Suppressor macrophage (primary cell): ENCODE data around the gene CGREF1.
"Not testable (repeated sequence)": the region's sequence is repeated elsewhere in the genome, so short reads cannot be mapped to it uniquely, and the experiment has no call there.

Experiments used
- DNase-seq, 4 experiments: peaks; one replicate each; pipeline ENCODE4 v3.0.0-alpha.2; 2020 to 2022

CGREF1 gene

GRCh38 chr2:27110603-27111352 lies 8.2 kb downstream of the CGREF1 start:
- DNase-seq = not testable (repeated sequence)

DNA sequence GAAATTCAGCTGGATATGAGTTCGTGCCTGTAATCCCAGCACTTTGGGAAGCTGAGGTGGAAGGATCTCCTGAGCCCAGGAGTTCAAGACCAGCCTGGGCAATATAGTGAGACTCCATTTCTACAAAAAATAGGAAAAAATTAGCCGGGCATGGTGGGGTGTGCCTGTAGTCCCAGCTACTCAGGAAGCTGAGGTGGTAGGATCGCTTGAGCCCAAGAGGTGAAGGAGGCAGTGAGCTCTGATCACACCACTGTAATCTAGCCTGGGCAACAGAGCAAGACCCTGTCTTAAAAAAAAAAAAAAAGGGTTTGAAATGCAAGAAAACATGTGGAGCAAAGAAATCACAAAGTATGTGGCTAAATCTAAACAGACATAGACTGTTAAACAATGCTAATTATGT lies 9.8 kb downstream of the CGREF1 start:
- DNase-seq = no peak

GRCh38 chr2:27108221-27108620 lies 10.7 kb downstream of the CGREF1 start:
- DNase-seq = no peak

GRCh38 chr2:27105981-27106380 lies 12.9 kb downstream of the CGREF1 start:
- DNase-seq = peak in 1 of 4 experiments; percentile 13

DNA sequence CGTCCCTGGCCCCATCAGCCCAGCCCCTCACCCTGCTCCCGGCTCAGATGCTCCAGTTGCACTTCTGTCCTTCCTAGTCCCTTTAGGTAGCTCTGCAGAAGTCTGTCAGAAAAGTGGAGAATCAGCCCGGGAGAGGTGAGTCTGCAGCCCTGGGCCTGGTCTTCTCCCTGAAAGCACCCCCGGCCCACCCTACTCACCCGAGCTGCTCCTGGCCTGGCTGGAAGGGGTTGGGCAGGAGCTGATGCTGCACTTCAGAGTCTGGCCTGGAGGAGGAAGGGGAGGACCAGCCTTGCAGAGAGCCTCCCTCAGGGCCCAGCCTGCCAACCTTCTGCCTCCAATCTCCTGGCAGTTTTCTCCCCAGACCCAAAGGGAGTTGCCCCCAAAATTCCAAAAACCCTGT lies 16.6 kb downstream of the CGREF1 start:
- DNase-seq = no peak

- DNase-seq = no peak
Observed at GRCh38 chr2:27100036-27100435, 18.9 kb downstream of the CGREF1 start.

GRCh38 chr2:27099334-27099955 lies 19.5 kb downstream of the CGREF1 start:
- DNase-seq = no peak

DNA sequence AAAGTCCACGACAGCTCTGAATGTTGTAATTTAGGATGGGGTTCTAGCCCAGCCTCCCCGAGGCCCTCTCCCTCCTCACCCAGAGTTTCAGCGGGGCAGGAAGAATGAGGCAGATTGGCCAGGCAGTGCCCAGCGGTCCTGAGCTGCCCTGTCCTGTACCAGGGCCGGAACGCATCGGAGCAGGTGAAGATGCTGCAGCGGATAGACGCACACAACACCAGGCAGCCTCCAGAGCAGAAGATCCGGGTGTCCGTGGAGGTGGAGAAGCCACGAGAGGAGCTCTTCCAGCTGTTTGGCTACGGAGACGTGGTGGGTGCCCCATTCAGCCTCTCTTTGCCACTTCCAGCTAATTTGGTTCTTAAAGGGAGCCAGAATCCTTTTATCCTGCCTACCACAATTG lies 21.6 kb downstream of the CGREF1 start:
- DNase-seq = no peak

- peak; percentile 72 to 87 (median 84) for DNase-seq
Observed at GRCh38 chr2:27096748-27097297, 22.1 kb downstream of the CGREF1 start.

GRCh38 chr2:27095745-27096651 lies 22.9 kb downstream of the CGREF1 start:
- DNase-seq = peak; percentile 47 to 75 (median 66)

GRCh38 chr2:27095427-27095744 lies 23.5 kb downstream of the CGREF1 start:
- DNase-seq = no peak

DNA sequence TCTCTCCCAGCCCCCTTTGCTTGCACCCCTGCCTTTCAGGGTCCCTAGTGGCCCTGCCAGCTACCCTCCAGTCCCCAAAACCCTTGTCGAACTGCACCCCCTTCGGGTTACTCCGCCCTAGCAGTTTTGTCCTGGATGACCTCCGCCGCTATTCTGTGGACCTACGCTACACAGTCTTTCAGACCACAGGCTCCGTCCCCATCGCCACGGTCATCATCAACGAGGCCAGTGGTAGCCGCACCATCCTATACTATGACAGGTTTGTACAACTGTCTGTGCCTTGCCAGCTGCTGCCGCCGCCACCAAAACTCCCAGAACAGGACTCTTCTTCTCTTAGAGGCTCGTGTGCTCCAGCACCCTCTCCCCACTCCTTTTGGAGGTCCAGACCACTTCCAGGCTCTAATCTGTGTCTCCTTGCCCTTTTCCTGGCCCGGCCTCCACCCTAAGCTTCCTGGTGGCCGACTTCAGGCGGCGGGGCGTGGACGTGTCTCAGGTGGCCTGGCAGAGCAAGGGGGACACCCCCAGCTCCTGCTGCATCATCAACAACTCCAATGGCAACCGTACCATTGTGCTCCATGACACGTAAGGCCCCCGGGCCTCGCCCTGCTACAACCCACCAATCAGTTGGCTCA lies 24.5 kb downstream of the CGREF1 start:
- DNase-seq = no peak

GRCh38 chr2:27093430-27094352 lies 25.2 kb downstream of the CGREF1 start:
- no peak for DNase-seq

DNA sequence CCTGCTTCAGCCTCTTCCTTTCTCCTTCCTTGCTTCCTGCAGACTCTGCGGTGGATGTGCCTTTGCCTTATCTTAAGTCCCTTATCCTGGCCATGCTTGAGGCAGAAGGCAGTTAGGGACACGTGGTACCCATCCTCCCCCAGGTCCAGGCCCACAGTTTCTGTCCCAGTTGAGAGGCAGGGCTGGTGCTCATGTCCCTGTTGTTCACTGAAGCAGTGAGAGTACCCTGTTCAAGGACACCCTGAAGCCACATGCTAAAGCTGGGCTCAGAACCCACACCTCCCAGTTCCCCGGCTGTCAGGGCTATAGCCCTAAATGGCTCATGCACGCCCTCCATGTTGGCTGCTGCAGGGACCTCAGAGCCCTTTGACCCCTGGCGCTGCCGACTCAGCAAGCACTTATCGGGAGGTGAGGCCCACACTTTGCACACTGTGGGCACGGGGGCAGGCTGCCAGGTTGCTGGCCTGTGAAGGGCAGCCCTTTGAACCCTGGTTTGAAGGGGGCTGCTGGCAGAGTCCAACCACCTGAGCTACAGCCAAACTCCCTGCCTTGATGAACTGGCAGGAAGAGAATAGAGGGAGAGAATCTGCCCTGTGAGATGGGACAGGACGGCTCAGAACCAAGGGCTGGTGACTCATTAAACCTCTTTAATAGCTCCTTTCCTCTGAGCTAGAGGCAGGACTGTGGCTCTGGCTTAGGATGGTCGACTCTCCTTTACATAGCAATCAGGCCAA lies 26.1 kb downstream of the CGREF1 start:
- DNase-seq = no peak

DNA sequence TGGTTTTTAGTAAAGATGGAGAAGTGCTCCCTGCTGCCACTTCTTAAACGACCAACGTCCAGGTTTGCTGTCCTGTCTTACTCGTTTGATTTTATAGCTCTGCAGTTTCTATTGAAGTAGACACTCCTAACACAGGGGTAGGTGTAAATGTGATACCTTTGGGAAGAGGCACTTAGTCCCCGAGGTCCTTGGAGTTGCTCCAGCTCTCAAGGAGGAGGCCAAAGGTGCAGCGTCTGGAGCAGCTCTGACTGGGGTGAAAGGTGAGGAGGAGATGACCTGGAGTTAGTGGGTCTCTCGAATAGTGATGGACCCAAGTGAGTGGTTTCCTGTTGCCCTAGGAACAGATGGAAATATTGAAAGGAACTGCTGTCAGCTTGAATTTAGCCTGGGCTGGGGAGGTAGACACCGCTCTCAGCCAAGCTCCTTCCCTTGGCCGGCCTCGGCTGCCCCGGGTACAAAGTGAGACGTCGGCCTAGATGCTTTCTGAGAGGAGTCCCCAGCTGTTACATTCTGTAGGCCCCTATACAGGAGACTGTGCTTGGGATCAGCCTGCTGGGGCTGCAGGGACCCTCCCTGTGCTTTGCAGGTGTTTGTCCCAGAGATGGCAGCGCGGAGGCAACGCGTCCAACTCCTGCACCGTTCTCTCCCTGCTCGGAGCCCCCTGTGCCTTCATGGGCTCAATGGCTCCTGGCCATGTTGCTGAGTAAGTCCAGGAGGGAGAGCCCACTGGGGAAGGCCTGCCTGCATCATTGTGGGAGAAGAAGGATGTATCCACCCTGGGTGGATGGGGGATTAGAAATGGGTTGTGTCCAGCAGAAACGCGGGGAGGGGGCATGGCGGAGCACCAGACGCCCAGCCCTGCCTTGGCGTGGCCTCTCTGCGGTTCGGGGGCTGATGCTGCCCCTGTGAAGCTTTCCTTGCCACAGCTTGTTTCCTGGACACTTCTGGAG lies 26.9 kb downstream of the CGREF1 start:
- no peak for DNase-seq

GRCh38 chr2:27089111-27089954 lies 29.6 kb downstream of the CGREF1 start:
- DNase-seq = no peak

GRCh38 chr2:27088634-27089033 lies 30.3 kb downstream of the CGREF1 start:
- no peak for DNase-seq

DNA sequence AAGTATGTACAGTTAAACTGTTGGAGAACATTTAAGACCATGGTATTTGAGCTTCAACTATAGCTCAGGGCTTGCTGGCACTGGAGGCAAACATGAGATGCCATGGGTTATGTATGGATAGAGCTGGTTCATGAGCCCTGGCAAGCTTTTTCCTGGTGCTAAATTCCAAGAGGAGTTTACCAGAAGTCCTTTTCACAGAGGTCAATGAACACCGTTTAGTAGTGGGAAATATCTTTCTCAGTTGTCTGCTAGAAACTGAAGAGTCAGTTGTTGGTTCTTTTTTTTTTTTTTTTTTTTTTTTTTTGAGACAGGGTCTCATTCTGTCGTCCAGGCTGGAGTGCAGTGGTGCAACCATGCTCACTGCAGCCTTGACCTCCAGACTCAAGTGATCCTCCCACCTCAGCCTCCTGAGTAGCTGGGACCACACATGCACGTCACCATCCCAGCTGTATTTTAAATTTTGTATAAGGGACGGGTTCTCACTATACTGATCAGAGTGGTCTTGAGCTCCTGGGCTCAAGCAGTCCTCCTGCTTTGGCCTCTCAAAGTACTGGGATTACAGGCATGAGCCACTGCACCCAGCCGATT lies 31.0 kb downstream of the CGREF1 start:
- no peak for DNase-seq
